Nucleus accumbens (tissue), 56 donors: ENCODE measurements around the gene CRACDL.
A peak's percentile ranks its signal among the peaks of the same experiment; 100 is the strongest.

ENCODE experiments used
- DNase-seq, 56 donors: peaks; one replicate each; lab custom pipeline; 2025; lab: John Stamatoyannopoulos, UW

Gene CRACDL

DNA sequence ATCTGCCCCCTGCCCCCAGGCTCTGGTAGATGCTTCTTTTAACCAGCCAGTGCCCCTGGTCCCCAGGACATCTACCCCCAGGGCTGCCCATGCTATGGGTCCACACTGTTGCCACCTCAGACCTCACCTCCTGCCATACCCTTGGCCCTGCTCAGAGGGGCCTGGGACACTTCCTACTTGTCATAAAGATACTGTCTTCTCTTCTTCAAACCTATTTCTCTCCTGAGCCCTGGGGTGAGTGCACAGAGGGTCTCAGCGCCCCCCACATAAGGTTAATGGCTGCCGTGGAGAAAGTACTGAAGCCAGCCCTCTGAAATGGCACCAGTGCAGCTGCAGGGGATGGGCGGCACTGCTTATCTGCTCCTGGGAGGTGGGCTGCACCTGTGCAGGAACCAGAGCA lies 127.5 kb downstream of the CRACDL start:
- DNase-seq: no peak

DNA sequence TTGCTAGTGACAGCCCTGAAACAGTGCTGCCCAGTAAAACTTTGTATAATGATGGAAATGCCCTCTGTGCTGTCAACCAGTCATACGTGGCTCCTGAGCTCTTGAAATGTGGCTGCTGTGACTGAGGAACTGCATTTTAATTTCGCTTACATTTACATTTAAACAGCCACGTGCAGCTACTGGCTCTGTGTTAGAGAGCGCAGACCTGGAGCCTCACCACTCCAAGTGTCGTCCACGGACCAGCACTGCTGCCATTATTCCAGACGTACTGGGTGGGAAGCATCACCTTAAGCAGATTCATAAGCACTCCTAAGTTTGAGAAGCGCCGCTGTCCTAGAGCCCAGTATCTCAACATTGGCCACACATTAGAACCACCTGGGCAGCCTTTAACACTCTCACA lies 128.1 kb downstream of the CRACDL start:
- DNase-seq: no peak

DNA sequence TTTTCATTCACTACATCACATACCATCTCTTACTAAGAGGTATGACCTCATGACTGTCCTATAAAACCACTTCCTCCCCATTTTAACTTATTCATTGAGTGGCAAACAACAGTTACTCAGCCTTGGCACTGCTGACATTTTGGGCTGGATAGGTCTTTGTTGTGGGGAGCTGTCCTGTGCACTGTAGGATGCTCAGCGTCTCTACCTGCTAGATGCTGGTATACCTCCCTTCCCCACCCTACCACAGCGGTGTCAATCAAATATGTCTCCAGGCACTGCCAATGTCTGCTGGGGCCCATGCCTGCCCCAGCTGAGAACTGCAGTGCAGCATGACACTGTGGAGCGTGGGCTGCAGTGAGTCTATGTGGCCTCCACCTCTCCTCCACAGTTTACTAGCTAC lies 128.8 kb downstream of the CRACDL start:
- no peak for DNase-seq

DNA sequence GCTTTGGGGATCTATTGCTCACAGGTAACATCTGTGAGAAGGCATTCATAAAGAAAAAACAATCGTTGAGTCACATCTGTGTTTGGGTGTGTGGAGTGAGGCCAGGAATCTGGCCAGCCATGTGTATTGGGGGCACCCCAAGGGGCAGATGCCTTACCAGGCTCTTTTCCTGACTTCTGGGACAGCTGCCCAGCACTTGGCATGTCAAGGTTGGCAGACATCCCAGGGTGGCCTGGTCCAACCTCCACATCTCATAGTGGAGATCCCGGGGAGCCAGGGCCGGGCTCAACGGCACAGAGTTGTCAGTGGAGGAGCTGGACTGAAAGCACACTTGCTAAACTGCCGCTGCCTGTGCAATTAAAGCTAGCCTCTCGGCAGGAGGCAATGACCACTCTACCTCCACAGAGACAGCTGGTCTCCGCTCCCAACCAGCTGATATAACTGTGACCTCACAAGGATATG lies 129.8 kb downstream of the CRACDL start:
- peak in 39 of 56 donors; percentile 9 to 84 (median 41) for DNase-seq

DNA sequence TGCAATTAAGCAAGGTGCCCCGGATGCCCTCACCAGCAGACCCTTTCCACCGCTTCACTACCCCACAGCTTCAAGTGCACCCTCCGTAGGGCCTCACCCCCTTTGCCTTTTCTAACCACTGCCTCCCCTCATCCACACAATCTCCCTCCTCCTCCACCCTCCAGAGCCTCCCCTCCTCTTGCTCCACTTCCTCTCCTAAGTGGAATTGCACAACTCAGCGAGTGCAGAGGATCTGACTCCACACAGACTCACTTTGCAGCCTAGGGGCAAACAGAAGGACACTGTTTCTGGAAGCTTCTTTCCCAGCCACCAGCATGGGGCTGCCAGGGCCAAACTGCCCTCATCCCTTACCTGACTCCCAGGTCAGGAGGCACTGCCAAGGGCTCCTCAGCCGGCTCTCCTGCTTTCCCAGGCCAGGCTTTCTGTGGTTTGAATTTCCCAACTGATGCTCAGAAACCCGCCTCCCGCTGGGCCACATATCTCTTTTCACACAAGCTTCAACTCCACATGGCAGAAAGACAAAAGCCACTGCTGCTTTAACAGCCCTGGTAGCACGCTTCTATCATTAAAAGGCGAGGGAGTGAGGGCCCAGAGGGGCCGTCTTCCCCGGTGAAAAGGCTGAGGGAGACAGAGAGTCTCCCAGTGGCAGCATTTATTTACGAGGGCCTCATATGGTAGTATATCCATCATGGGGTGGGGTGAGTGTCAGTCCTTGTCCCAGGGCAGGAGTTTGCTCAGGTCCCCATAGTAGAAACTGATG lies 130.4 kb downstream of the CRACDL start:
- DNase-seq: peak in 3 of 56 donors; percentile 9 to 30 (median 18)

DNA sequence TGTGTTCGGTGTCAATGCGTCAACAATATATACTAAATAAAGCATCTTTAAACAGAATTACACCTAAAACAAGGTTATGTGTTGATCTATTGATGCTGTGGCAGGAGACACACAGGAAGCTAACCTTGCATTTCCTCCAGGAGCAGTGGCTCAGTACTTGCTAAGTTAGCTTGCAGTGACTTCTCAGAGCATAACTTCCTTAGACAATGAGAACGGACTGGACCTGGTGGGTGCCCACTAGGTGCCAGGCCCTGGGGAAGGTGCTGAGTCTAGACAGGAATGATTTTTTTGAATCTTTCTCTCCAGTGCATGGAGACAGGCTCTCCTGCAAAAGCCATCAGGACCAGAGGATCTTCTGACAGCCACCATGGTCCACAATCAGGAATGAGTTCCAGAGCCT lies 131.3 kb downstream of the CRACDL start:
- DNase-seq: no peak

DNA sequence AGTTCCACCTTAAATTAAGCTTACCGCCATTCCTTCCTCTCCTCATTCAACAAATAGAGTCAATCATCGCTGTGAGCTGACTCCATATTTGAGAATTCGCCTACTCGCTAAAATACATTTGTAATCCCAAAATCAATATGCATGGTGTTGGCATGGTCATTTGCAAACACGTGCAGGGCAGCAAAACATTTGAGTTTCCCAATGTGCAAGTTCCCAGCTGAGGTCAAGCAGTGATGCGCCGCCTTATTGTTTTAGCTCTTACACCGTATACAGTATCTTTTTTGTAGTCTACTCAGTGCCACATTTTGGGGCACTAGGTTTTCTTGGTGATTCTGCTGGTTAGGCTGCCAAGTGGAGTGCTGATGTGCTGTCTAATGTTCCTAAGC lies 131.8 kb downstream of the CRACDL start:
- DNase-seq: no peak

DNA sequence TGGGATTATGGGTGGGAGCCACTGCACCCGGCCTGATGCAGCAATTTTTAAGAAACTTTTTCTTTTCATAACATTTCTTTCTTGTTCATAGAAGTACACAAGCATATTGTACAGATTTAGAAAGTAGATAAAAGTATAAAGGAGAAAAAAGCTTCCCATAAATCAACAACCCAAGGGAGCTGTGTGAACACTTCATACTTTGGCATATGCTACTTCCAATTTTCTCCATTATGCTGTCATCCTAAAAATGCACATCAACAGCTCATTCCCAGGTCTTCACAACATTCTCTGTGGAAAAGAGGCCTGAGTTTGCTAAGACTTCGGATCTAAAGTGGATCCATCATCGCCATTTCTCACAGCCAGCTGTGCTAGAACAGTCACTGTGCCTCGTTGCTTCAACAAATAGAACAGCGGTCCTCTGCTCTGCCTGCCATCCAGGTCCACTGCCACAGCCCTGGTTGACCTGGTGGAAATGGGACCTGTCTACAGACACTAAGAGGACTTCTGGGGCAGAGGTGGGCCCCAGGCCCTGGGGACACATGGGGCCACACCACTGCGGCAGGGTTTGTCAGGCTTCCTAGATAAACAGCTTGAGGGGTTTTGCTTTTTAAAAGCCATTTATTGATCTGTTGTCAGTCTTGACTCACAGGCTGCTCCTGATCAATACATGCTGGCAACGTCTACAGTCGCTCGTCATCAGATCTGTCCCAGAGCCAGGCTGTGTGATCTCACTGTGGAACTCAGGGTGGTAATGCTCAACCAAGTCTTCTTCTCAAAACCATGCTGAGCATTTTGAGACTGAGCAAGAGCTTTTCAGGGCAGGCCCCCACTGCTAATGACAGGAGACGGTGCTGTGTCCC lies 132.4 kb downstream of the CRACDL start:
- DNase-seq: no peak

DNA sequence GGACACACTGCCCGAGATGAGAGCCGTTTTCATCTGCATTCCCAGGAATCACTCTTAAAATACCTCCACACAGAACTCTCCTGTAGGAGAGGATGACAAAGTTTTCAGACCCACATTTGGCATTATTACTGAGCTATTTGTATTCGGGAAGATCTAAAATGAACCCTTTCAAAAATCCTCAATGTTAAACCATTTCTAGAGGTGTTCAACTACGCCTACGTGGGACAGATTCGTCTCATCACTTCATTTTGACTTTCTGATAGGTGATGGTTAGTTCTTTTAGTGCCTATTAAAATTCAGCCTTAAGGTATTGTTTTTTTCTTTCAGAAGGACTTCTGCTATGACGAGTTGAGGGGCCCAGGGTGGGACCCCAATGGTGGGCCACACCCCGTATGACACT lies 133.7 kb downstream of the CRACDL start:
- DNase-seq: peak in 1 of 56 donors; percentile 10

DNA sequence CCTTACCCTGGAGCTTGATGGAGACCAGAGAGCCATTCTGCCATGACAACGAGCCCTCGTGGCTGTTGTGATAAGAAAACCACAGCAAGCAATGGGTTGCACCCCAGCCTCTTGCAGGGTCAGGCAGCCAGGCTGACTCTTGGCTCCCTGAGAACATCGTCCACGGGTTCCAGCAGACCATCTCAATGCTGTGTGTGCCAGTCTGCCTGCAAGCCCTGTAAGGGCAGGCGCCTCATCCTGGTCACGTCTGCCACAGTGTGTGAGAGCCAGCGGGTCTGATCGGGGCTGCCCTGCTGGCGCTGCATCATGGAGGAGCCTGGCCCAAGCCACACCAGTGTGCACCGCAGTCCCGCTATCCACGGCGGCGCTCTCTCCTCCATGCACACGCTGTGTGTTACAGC lies 134.1 kb downstream of the CRACDL start:
- DNase-seq: no peak

DNA sequence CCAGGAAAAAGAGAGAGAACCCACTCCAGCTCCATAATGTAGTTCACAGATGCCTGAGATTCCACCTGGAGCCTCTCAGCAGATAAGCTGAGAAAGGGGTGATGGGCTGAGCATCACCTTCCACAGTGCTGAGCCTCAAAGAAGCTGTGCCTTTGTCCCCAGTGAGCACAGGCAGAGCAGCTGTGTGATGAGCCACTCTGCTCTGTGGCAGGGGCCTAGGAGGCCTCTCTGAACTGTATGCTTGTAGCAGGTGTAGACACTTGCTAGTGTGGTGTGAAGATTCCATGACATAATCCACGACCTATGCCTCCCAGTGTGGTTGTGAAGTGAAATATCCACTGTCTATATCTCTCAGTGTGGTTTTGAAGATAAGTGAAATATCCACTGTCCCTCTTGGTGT lies 134.7 kb downstream of the CRACDL start:
- no peak for DNase-seq

DNA sequence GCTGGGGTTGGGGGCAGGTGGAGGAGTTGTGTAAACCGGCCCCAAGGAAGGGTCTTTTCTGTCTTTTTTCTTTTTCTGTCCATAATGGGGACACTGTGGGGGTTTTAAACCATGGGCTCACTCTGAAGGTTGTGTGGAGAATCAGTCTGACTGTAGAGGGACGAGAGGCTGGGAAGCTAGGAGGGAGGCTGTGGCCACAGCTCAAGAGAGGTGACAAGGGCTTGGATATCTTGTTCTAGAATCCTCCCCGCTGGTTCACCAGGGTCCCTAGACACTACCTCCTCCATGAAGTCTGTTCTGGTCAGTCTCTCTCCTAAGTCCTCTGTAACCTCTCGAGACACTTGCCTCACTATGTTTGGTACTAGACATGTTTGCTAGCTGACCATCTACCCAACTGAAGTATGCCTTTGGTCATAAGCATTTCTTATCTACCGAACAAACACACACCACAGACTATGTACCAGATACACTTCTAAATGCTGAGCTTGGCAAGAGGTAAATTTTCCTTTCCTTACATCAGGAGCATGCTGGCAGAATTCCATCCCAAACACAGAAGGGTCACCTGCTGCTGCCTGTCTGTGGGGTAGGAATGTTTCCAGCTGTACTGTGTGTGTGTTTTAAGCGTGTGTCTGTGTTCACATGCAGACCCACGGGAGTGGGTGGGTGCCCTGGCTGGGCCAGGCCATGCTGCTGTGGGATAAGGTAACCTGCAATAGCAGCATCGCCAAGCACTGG lies 135.5 kb downstream of the CRACDL start:
- DNase-seq: no peak

DNA sequence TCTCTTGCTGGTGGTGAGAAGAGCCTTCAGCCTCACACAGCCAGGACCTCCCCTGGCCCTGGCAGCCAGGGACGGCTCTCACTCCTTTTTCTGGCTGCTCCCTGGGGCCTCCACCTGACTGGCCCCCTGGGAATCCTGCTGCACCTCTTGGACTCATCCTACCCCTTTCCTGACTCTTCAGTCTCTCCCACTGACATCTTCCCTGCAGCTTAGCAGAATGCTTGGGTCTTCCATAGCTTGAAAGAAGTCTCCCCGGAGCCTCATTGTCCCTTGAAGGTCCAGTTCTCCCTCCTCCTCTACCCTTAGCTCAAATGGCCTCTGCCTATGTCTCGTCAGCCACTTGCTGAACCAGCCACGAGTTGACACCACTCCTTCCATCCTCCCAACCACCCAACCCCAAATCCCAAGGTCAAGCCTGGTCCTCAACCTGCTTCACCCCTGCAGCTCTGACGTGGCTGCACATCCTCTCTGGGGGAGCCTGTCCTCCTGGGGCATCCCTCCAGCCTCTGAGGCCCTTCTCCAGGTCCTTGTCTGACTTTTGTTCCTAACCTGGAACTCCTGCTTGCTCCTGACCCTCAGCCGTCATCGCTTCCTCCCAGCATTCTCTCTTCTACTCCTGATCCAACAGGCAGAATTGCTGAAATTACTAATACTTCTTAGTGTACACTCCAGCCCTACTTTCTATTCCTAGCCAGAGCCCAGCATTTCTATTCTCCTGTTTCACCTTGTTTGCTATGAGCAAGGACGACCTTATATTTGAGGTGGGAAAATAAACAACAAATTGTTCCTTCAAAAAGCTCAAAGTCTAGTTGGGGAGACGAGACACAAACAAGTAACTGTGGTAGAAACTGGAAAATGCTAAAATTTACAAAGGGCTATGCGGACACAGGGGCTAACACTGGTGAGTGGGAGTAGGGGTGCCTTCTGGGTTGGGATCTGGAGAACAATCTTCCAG lies 136.4 kb downstream of the CRACDL start:
- no peak for DNase-seq

DNA sequence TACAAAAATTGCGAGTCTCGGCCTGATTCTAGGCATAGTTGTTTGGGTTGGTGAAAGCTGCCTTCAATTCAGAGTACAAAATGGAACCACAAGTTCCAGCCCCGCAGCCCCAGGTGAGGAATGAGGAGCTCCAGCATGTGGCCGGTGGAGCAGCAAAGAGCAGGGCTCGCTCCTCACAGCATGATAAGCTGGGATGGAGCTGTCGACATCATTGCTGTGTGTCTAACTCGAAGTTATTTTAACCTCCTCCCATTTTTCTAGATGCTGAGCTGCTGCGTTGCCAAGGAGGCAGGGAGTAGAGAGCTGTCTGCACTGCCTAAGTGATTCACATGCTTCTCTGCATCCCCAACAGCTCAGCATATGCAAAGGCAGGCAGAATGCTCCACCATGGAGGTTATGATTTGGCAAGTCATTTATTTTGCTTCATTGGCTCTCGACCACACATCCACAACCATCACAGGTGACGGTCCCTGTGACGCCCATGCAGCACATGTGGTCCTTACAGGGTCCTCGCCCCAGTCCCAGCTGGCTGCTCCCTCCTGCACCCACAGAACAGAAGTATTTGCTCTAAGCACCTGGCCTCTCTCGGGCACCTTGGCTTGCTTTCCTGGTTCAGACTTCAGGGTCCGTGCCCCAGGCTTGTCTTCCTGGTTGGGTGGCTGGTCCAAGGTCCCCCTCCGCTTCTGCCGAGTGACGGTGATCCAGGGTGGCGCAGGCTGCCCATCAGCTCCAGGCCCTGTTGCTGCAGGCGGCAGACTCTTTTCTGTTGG lies 139.1 kb downstream of the CRACDL start:
- DNase-seq: peak in 20 of 56 donors; percentile 14 to 81 (median 47)

DNA sequence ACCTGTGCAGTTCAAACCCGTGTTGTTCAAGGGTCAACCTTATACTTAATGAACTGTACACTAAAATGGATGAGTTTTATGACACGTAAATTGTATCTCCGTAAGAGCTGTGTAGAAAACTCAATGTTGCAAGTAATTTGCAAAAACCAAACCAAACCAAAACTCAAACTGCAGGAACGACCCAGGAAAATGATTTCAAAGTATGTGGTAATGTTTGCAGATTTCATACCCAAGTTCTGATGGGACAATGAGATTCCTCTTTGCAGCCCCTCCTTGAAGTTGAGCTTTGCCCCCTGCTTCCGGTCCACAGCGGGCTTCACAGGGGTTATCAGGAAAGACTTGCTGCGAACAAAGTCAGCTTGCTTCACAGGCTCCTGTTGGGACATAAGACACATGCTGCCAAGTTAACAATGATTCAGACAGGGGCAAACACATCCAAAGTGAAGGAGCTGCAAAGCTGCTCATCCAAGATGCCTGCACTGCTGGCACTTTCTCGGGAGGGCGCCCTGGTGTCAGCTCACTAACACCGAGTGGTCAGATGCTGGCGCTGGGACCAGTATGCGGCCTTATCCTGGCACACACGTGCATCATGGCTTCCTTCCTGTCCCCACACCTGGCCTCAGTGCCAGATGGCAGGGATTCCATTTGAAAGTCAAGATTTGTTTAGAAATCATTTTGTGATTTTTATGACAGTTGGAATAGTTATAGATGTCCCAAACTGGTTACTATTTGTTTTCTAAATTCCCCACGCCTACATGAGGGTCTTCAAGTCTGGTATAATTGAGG lies 139.9 kb downstream of the CRACDL start:
- DNase-seq: no peak

DNA sequence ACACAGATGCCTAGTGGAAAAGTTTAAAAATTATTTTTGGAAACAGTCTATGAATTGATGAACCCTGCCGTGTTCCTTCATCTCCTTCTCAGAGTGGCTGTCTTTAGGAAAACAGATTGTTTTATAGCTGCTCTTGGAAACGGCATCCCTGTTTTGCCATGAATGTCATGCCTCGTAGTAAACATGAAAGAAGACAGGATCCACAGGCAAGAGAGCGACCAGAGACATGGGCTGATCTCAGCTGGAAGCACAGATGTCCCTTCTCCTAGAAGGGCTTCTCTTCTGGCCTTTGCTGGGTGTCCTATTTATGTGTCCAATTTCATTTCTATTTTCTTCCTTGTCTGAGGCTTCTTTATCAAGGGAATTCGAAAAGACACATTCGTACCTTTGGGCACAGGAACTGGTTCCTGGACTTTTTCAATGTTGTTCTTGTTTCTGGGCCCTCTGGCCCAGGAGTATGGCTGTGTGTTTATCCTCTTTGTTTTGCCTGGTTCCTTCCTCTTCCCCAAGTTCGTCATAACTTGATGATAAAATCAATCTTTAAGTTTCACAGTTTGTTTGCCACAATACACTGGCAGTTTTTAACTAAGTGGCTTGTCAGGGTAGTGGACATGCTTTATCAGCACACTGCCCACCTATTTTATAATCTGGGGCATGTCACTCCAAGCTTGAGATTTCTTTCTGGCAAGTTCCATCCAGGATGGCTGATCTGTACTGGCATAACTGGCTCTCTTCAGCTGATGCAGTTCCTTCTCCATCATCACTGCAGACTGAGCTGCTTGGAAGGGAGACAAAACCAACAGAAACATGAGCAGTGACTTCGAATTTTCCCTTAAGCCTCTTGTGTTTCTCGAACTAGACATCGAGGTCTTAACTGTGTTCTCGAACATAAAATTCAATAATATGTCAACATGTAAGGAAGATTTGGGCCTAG lies 141.9 kb downstream of the CRACDL start:
- no peak for DNase-seq

DNA sequence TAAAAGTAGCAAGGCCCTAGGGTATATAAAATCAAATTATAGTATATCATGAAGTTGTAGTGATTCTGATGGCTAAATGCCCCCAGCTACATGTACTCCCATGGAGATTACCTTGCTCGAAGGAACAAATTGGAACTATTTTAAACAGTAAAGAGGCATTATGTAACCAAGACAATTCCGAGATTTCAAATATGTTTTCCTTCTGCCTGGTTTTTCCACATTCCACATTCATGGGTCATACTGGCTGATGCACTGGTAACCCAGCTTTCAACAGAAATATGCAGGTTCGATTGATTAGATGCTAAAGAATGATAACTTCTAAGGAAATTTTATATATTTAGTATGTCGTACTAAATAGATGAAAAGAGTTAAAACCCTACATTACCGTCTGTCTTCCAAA lies 142.8 kb downstream of the CRACDL start:
- no peak for DNase-seq
